Cerebellar cortex (tissue), 1 donor: Measurements from ENCODE around the gene IQCK.
"Not testable (repeated sequence)": the region's sequence is repeated elsewhere in the genome, so short reads cannot be mapped to it uniquely, and the experiment has no call there.

ENCODE experiments used
- DNase-seq: peaks from one replicate; pipeline ENCODE4 v3.0.0-alpha.2; 2015; ENCODE audit warnings: low spot score

The IQCK gene

GRCh38 chr16:19757762-19758595 is 39.9 kb downstream of the IQCK start:
- no peak for DNase-seq

- DNase-seq, result no peak
Measured at GRCh38 chr16:19760356-19761060, 42.4 kb downstream of the IQCK start.

- no peak for DNase-seq
Measured at GRCh38 chr16:19765860-19766553, 47.9 kb downstream of the IQCK start.

GRCh38 chr16:19766554-19766884 is 48.4 kb downstream of the IQCK start:
- no peak for DNase-seq

GRCh38 chr16:19766988-19767387 is 48.9 kb downstream of the IQCK start:
- DNase-seq, result no peak

- no peak for DNase-seq
Measured at GRCh38 chr16:19767497-19767896, 49.4 kb downstream of the IQCK start.

- DNase-seq, result no peak
Measured at GRCh38 chr16:19769239-19769638, 51.2 kb downstream of the IQCK start.

- DNase-seq, result peak; percentile 58
Measured at GRCh38 chr16:19771040-19771439, 53.0 kb downstream of the IQCK start.

- peak; percentile 85 for DNase-seq
Measured at GRCh38 chr16:19771796-19772195, 53.7 kb downstream of the IQCK start.

- DNase-seq, result no peak
Measured at GRCh38 chr16:19774024-19774423, 56.0 kb downstream of the IQCK start.

- peak; percentile 55 for DNase-seq
Measured at GRCh38 chr16:19776147-19776546, 58.1 kb downstream of the IQCK start.

- no peak for DNase-seq
Measured at GRCh38 chr16:19776565-19776964, 58.5 kb downstream of the IQCK start.

GRCh38 chr16:19780321-19780720 is 62.2 kb downstream of the IQCK start:
- no peak for DNase-seq

- no peak for DNase-seq
Measured at GRCh38 chr16:19781226-19781625, 63.2 kb downstream of the IQCK start.

GRCh38 chr16:19783363-19784182 is 65.5 kb downstream of the IQCK start:
- DNase-seq, result no peak

- DNase-seq, result no peak
Measured at GRCh38 chr16:19784183-19784736, 66.2 kb downstream of the IQCK start.

- no peak for DNase-seq
Measured at GRCh38 chr16:19785081-19785480, 67.0 kb downstream of the IQCK start.

- no peak for DNase-seq
Measured at GRCh38 chr16:19785512-19786130, 67.5 kb downstream of the IQCK start.

- DNase-seq, result not testable (repeated sequence)
Measured at GRCh38 chr16:19801369-19801768, 83.3 kb downstream of the IQCK start.

- not testable (repeated sequence) for DNase-seq
Measured at GRCh38 chr16:19801824-19802223, 83.8 kb downstream of the IQCK start.

- DNase-seq, result no peak
Measured at GRCh38 chr16:19802612-19803011, 84.5 kb downstream of the IQCK start.
